HUDEP-2 (cell line): Measurements from ENCODE around the gene NSF.
"Not testable (repeated sequence)": the region's sequence is repeated elsewhere in the genome, so short reads cannot be mapped to it uniquely, and the experiment has no call there.

Source experiments
- DNase-seq, 76 experiments: peaks; one replicate each; lab custom pipeline; 2025; ENCODE audit not compliant: unreplicated experiment in 76 of 76; lab: John Stamatoyannopoulos, UW

The NSF gene

GRCh38 chr17:46771561-46772474 is 181.3 kb downstream of the NSF start:
- peak in 13 of 76 experiments; percentile 8 to 50 (median 23) for DNase-seq

- DNase-seq, result no peak
Observed at GRCh38 chr17:46772475-46773220, 182.2 kb downstream of the NSF start.

DNA sequence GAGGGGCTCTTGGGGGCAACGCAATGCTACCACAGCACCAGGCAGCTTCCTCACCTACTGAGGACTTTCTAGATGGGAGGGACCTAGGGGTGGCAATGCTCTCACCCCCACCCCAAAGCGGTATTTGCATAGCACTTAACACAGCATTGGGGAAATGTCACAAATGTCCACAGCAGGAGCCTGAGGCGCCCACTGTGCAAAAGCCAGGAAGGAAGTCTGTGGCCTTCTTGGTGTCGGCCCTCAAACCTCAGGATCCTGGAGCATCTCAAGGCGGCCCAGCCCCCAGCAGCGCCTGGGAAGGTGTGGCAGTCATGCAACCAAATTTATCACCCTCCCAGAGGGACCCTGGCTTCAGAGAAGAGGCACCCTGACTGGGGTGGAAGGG is 182.7 kb downstream of the NSF start:
- no peak for DNase-seq

- DNase-seq, result no peak
Observed at GRCh38 chr17:46773676-46774075, 183.2 kb downstream of the NSF start.

DNA sequence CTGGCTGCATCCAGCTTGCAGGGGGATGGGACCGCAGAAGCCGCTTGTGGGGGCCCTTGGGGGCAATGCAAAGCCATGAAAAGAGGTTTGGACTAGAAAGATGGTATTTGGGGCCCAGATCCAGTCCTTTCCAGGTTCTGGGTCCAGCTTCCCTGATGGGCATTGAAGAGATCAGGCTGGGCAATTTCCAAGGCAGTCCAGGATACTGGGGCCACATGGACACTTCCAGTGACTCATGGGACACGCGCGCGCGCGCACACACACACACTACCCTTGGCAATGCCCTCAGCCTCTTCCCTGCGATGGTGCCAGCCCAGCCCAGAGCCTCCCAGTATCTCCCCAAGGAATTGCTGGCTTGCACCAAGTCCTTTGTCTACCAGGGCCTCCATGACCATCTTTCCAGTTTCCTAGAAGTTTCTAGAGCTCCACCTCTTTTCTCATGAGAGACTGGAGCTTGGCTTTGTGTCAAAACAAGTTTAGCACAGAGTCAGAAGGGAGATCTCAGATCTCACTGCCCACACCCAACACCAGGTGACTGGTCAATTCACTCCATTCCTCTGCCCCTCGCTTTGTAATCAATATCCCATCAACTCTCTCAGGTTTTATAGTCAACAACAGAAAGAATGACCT is 183.8 kb downstream of the NSF start:
- DNase-seq, result no peak

DNA sequence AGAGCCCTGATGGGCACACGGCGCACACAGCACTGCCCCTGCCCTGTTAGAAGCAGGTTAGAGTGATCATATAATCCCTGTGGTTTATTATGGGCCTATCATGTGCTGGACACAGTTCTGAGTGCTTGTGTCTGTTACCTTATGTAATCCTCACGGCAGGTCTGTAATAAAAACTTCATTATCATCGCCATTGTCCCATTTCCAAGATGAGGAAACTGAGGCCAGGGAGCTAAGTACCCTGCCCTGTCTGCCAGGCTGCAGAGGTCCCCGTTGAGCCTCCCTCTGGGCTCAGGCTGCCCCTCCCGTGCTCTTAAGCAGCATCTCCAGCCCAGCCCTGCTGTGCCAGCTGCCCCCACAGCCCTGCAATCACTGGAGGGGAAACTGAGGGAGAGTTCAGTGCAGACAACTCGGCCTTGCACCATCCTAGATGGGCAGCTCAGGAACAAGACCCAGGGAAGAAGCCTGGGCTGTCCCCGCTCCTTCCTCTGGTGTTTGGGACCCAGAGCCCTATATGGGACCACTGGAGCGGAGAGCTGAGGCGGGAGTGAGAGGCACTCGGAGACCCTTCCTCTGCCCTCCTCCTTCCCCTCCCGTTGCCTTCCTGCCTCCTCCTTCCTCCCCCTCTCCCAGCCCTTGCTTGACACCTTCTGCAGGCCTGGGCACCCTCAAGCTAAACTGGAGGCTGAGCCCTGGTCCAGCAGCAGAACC is 186.0 kb downstream of the NSF start:
- DNase-seq, result no peak

- DNase-seq, result peak in 6 of 76 experiments; percentile 12 to 19 (median 15)
Observed at GRCh38 chr17:46777943-46778915, 187.8 kb downstream of the NSF start.

DNA sequence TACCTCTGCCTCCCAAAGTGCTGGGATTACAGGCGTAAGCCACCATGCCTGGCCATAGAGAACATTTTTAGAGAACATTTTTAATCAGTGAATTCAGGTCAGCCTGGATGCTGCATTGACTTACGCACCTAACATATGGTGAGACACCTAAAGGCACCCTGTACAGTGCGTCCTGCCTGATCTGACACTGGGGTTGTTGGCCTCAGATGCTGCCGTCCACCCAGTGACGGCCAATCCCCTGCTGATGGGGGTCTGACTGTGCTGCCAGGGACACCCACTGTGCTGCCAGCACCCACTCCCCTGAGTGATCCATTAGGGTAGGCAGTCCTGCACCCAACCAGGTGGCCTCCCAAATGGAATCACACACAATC is 189.5 kb downstream of the NSF start:
- DNase-seq, result no peak

DNA sequence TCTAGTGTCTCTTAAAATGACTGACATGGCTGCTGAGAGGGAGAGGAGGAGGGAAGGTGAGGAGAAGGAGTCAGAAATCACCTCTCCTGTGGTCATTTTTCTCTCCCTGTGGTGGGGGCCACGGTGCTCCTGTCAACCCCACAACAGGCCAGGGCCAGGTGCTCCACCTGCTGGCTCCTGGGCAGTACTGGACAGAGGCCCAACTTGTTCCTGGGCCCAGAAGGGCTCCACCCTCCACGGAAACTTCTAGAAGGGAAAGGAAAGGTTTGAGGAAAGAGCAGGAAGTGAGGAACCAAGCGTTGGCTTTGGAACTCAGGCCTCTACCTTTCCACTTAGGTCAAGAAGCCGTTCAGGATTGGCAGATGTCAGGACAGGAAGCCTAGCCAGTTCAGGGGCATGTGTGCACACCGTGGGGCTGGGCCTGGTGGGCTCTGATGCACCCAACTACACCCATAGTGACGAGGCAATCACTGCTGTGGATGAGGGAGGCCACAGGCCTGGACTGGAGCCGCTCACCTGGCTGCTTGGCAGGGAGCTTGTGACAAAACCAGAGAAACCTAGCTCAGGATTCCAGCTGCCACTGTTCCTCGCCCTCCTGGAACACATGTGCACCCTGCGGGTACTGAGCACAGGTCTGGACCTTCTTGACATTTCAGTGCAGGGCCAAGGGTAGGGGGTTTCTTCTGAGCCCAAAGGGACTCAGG is 191.9 kb downstream of the NSF start:
- peak in 19 of 76 experiments; percentile 6 to 46 (median 17) for DNase-seq

DNA sequence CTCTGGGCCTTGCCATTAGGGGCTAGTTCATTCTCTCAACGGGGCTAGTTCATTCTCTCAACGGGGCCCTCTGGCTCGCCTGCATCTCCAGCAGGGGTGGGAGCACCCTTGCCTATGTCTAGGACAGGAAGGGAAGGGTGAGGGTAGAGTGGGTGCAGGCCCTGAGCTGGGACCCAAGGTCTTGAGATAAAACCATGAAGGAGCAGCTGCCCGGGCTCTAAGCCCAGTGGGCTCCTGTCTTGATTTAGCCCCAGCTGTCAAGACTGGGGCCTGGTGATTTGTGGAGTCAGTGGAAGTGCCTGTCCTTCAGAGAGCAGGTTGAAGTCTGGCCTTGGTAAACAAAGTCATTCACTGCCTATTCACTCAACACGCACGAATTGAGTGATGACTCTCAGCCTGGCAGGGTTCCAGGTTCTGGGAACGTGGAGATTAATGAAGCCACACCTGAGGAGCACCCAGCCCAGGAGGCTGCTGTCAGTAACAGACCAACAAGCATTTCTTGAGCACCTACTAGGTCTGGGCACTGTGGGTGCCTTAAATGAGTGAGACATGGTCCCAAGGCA is 192.6 kb downstream of the NSF start:
- no peak for DNase-seq

DNA sequence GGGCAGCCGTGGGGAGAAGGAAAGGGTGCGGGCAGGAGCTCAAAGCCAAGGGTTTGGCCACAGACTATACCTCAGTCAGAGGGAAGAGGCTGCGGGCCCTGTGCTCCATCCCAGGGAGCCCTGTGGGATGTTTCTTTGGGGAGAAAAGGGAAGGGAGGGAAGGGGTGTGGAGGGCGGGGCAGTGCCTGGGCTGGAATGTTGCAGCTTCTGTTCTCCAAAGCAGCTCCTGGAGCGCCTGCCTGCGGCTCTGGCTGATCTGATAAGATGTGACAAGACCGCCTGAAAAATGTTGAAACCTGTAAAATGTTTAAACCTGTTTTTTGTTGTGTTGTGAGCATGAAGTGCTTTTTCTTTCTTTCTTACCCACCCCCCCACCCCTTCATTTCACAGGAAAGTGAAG is 195.2 kb downstream of the NSF start:
- no peak for DNase-seq

GRCh38 chr17:46787478-46787877 is 197.0 kb downstream of the NSF start:
- no peak for DNase-seq

GRCh38 chr17:46788300-46788699 is 197.8 kb downstream of the NSF start:
- no peak for DNase-seq

DNA sequence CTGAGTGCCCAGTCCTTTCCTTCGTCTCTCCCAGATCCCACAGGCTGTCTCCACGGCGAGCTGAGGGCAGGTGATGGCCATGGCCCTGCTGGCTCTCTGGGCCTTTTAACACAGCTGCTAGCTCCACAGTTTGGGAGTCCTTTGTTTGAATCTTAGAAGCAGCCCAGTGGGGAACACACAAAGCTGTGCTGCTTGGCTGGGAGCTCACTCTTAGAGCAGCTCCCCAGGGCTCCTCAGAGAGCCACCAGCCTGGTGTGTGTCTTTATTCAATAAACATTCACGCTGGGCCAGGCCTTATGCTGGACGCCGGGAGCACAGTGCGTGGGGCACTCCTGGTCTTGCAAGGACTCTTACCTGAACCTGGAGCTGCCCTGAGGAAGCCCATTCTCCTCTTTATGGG is 198.3 kb downstream of the NSF start:
- DNase-seq, result no peak

DNA sequence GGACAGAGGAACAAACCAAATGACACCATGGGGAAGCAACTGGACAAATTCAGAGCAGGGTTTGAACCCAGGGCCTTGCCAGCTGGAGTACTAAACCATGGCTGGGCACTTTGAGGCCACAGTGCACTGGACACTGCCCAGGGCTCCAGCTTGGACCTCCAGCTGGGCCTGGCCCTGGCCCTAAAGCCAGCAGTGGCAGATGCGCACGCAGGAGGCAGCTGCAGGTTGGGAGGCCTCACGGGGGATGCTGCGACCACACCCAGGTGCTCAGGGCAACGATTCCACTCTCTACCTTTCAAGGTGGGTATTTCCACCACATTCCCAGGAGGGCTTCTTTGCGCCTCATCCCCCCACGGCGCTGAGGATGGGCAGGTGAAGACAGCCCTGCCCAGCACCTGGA is 199.1 kb downstream of the NSF start:
- DNase-seq, result no peak

DNA sequence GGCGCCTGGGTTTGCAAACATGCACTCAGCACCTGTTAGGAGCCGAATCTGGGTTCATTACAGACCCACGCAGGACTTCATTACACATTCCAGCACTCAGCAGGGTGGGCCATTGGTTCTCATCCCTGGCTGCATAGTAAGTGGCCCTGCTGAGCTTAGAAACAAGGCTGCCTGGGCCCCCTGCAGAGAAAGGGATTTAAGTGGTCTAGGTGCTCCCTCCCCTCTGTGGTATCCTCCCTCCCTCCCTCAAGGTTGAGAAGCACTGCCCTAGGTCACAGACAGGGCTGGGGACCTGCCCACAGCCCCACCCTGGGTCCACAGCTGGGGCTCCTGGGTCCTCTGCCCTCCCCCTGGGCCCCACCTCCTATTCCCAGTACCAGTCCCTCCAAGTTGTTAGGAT is 199.7 kb downstream of the NSF start:
- no peak for DNase-seq

GRCh38 chr17:46791531-46791930 is 201.1 kb downstream of the NSF start:
- DNase-seq, result no peak

GRCh38 chr17:46792071-46792470 is 201.6 kb downstream of the NSF start:
- DNase-seq, result no peak

DNA sequence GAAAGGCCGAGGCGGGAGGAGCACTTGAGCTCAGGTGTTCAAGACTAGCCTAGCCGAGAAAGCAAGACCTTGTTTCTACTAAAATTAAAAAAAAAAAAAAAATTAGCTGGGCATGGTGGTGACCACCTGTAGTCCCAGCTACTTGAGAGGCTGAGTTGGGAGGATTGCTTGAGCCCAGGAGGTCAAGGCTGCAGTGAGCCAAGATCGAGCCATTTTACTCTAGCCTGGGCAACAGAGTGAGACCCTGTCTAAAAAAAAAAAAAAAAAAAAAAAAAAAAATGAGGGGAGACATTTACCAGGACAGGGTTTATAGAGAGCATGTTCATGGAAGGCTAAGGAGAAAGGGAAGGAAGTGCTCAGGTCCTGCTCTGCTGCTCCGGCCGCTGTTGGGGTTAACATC is 202.6 kb downstream of the NSF start:
- not testable (repeated sequence) for DNase-seq
